ENCODE measurements around the gene TCTN2.

- TF ChIP-seq EZH2 (IDR thresholded peaks at IDR 0.05; ENCODE audit: insufficient read depth, low read length) (no peak), CTCF (IDR thresholded peaks at IDR 0.05; ENCODE audit: insufficient read depth, low read depth, low read length) (no peak)
Observed at GRCh38 chr12:123648401-123648800, 22.5 kb upstream of the TCTN2 start.

Measured in astrocyte (in vitro differentiated cells and primary cell).